ENCODE results near the gene TMEM171. TPM values are rescaled to one million over a fixed set of nuclear protein-coding genes. Genes with fewer than 3 reads are reported as not detected.

The TMEM171 gene
- total RNA-seq, 4 donors from 2014 or later = 5.9 to 12.6 (median 9.1) TPM

- Histone ChIP-seq H3K27me3 (peaks cover 0 to 20% (median 0%) of the 10 kb centered on the region in 4 donors), H3K36me3 (no peaks in the 10 kb centered on the region), H3K27ac (no peak overlapping the region), H3K9me3 (no peaks in the 10 kb centered on the region), H3K4me1 (no peaks in the 10 kb centered on the region), H3K4me3 (no peak overlapping the region)
- intact Hi-C loops (cut with DNase I) = no loop called here
- DNase-seq = no peak
- 75 to 81% methylated on average over 3 of the region's 3 CpGs for WGBS, 2 donors
- no peak for TF ChIP-seq POLR2A (IDR thresholded peaks at IDR 0.05)
- TF ChIP-seq CTCF (IDR thresholded peaks at IDR 0.05) = no peak
These were observed 11.5 kb downstream of the TMEM171 start for GRCh38 chr5:73131711-73132425.

- DNase-seq = no peak
- H3K4me3 ChIP-seq = no peak overlapping the region
- H3K27ac ChIP-seq = no peak overlapping the region
- intact Hi-C loops (cut with DNase I) = no loop called here
- H3K27me3 ChIP-seq = peaks cover 0 to 29% (median 0%) of the 10 kb centered on the region in 4 donors
- 87 to 96% methylated on average over 2 of the region's 2 CpGs for WGBS, 2 donors
- H3K4me1 ChIP-seq = peaks cover 0 to 6% (median 0%) of the 10 kb centered on the region in 3 donors
- TF ChIP-seq CTCF (IDR thresholded peaks at IDR 0.05) = no peak
- TF ChIP-seq POLR2A (IDR thresholded peaks at IDR 0.05) = no peak
- H3K36me3 ChIP-seq = no peaks in the 10 kb centered on the region
- H3K9me3 ChIP-seq = no peaks in the 10 kb centered on the region
These were observed 12.4 kb downstream of the TMEM171 start for GRCh38 chr5:73132759-73133158.

GRCh38 chr5:73135021-73135420, 14.6 kb downstream of the TMEM171 start:
- Histone ChIP-seq H3K27me3 (peaks cover 0 to 29% (median 0%) of the 10 kb centered on the region in 4 donors), H3K4me1 (peaks cover 0 to 9% (median 0%) of the 10 kb centered on the region in 3 donors), H3K9me3 (no peaks in the 10 kb centered on the region), H3K4me3 (no peak overlapping the region), H3K36me3 (no peaks in the 10 kb centered on the region), H3K27ac (no peak overlapping the region)
- 92 to 93% methylated on average over 3 of the region's 3 CpGs for WGBS, 2 donors
- DNase-seq = no peak
- intact Hi-C loops (cut with DNase I) = no loop called here
- TF ChIP-seq POLR2A (IDR thresholded peaks at IDR 0.05) (no peak), CTCF (IDR thresholded peaks at IDR 0.05) (no peak)

- Histone ChIP-seq H3K27me3 (peaks cover 0 to 29% (median 0%) of the 10 kb centered on the region in 4 donors), H3K9me3 (no peaks in the 10 kb centered on the region), H3K36me3 (no peaks in the 10 kb centered on the region), H3K27ac (no peak overlapping the region), H3K4me1 (peaks cover 0 to 9% (median 0%) of the 10 kb centered on the region in 3 donors), H3K4me3 (no peak overlapping the region)
- intact Hi-C loops (cut with DNase I) = no loop called here
- no peak for DNase-seq
- 37 to 45% methylated on average over 5 to 6 of the region's 6 CpGs for WGBS, 2 donors
- TF ChIP-seq CTCF (IDR thresholded peaks at IDR 0.05) (peak in 2 of 6 experiments; percentile 20 to 47), POLR2A (IDR thresholded peaks at IDR 0.05) (no peak)
These were observed 15.2 kb downstream of the TMEM171 start for GRCh38 chr5:73135429-73136054.

- 43 to 73% methylated on average over 6 to 7 of the region's 15 CpGs for WGBS, 2 donors
- H3K27ac ChIP-seq = no peak overlapping the region
These were observed 15.7 kb downstream of the TMEM171 start for GRCh38 chr5:73136055-73136562.

More at GRCh38 chr5:73136055-73136562, 15.7 kb downstream of the TMEM171 start:
- Histone ChIP-seq H3K9me3 (no peaks in the 10 kb centered on the region), H3K27me3 (peaks cover 0 to 29% (median 0%) of the 10 kb centered on the region in 4 donors), H3K4me1 (peaks cover 0 to 9% (median 0%) of the 10 kb centered on the region in 3 donors), H3K36me3 (no peaks in the 10 kb centered on the region), H3K4me3 (no peak overlapping the region)
- intact Hi-C loops (cut with DNase I) = no loop called here
- TF ChIP-seq CTCF (IDR thresholded peaks at IDR 0.05) (no peak), POLR2A (IDR thresholded peaks at IDR 0.05) (no peak)
- DNase-seq = no peak

Measured in esophagus squamous epithelium (tissue), 5 donors.